ENCODE data around the gene WWOX.

The WWOX gene

GRCh38 chr16:78218279-78218678 is 118.8 kb downstream of the WWOX start:
- no peaks in the 10 kb centered on the region for H3K9me3 ChIP-seq (ENCODE audit: control insufficient read depth, low read depth, low read length)
- no peak overlapping the region for H3K4me3 ChIP-seq (ENCODE audit: low read length)
- H3K9ac ChIP-seq (ENCODE audit: low read length): no peak overlapping the region
- no peaks in the 10 kb centered on the region for H3K4me1 ChIP-seq (ENCODE audit: control insufficient read depth, low read depth, low read length)
- H3K27ac ChIP-seq (ENCODE audit: low read length): no peak overlapping the region
- no peaks in the 10 kb centered on the region for H3K36me3 ChIP-seq (ENCODE audit: control insufficient read depth, low read depth, low read length)
- no peaks in the 10 kb centered on the region for H3K27me3 ChIP-seq (ENCODE audit: control insufficient read depth, insufficient read depth, low read length)

- Histone ChIP-seq H3K27ac (ENCODE audit: low read length) (no peak overlapping the region), H3K27me3 (ENCODE audit: control insufficient read depth, insufficient read depth, low read length) (no peaks in the 10 kb centered on the region), H3K4me1 (ENCODE audit: control insufficient read depth, low read depth, low read length) (no peaks in the 10 kb centered on the region), H3K36me3 (ENCODE audit: control insufficient read depth, low read depth, low read length) (no peaks in the 10 kb centered on the region), H3K9ac (ENCODE audit: low read length) (no peak overlapping the region), H3K4me3 (ENCODE audit: low read length) (no peak overlapping the region), H3K9me3 (ENCODE audit: control insufficient read depth, low read depth, low read length) (no peaks in the 10 kb centered on the region)
These were observed 119.6 kb downstream of the WWOX start for GRCh38 chr16:78218856-78219651.

GRCh38 chr16:78220571-78220970 is 121.1 kb downstream of the WWOX start:
- Histone ChIP-seq H3K9ac (ENCODE audit: low read length) (no peak overlapping the region), H3K36me3 (ENCODE audit: control insufficient read depth, low read depth, low read length) (no peaks in the 10 kb centered on the region), H3K27me3 (ENCODE audit: control insufficient read depth, insufficient read depth, low read length) (no peaks in the 10 kb centered on the region), H3K4me3 (ENCODE audit: low read length) (no peak overlapping the region), H3K9me3 (ENCODE audit: control insufficient read depth, low read depth, low read length) (no peaks in the 10 kb centered on the region), H3K27ac (ENCODE audit: low read length) (no peak overlapping the region), H3K4me1 (ENCODE audit: control insufficient read depth, low read depth, low read length) (no peaks in the 10 kb centered on the region)

- no peak overlapping the region for H3K27ac ChIP-seq (ENCODE audit: low read length)
- H3K36me3 ChIP-seq (ENCODE audit: control insufficient read depth, low read depth, low read length): no peaks in the 10 kb centered on the region
- no peaks in the 10 kb centered on the region for H3K9me3 ChIP-seq (ENCODE audit: control insufficient read depth, low read depth, low read length)
- H3K4me3 ChIP-seq (ENCODE audit: low read length): no peak overlapping the region
- no peak overlapping the region for H3K9ac ChIP-seq (ENCODE audit: low read length)
- no peaks in the 10 kb centered on the region for H3K27me3 ChIP-seq (ENCODE audit: control insufficient read depth, insufficient read depth, low read length)
- H3K4me1 ChIP-seq (ENCODE audit: control insufficient read depth, low read depth, low read length): no peaks in the 10 kb centered on the region
These were observed 122.4 kb downstream of the WWOX start for GRCh38 chr16:78221892-78222291.

GRCh38 chr16:78224342-78224741 is 124.9 kb downstream of the WWOX start:
- no peaks in the 10 kb centered on the region for H3K9me3 ChIP-seq (ENCODE audit: control insufficient read depth, low read depth, low read length)

GRCh38 chr16:78225919-78226318 is 126.5 kb downstream of the WWOX start:
- Histone ChIP-seq H3K9me3 (ENCODE audit: control insufficient read depth, low read depth, low read length) (no peaks in the 10 kb centered on the region), H3K27ac (ENCODE audit: low read length) (no peak overlapping the region), H3K4me1 (ENCODE audit: control insufficient read depth, low read depth, low read length) (no peaks in the 10 kb centered on the region), H3K4me3 (ENCODE audit: low read length) (no peak overlapping the region), H3K9ac (ENCODE audit: low read length) (no peak overlapping the region), H3K36me3 (ENCODE audit: control insufficient read depth, low read depth, low read length) (no peaks in the 10 kb centered on the region), H3K27me3 (ENCODE audit: control insufficient read depth, insufficient read depth, low read length) (no peaks in the 10 kb centered on the region)

More at GRCh38 chr16:78224342-78224741, 124.9 kb downstream of the WWOX start:
- Histone ChIP-seq H3K27me3 (ENCODE audit: control insufficient read depth, insufficient read depth, low read length) (no peaks in the 10 kb centered on the region), H3K27ac (ENCODE audit: low read length) (no peak overlapping the region), H3K9ac (ENCODE audit: low read length) (no peak overlapping the region), H3K36me3 (ENCODE audit: control insufficient read depth, low read depth, low read length) (no peaks in the 10 kb centered on the region), H3K4me1 (ENCODE audit: control insufficient read depth, low read depth, low read length) (no peaks in the 10 kb centered on the region), H3K4me3 (ENCODE audit: low read length) (no peak overlapping the region)

- no peaks in the 10 kb centered on the region for H3K27me3 ChIP-seq (ENCODE audit: control insufficient read depth, insufficient read depth, low read length)
- H3K9me3 ChIP-seq (ENCODE audit: control insufficient read depth, low read depth, low read length): no peaks in the 10 kb centered on the region
- H3K9ac ChIP-seq (ENCODE audit: low read length): no peak overlapping the region
- no peak overlapping the region for H3K27ac ChIP-seq (ENCODE audit: low read length)
- H3K36me3 ChIP-seq (ENCODE audit: control insufficient read depth, low read depth, low read length): no peaks in the 10 kb centered on the region
- H3K4me1 ChIP-seq (ENCODE audit: control insufficient read depth, low read depth, low read length): no peaks in the 10 kb centered on the region
- no peak overlapping the region for H3K4me3 ChIP-seq (ENCODE audit: low read length)
These were observed 128.4 kb downstream of the WWOX start for GRCh38 chr16:78227855-78228254.

- no peak overlapping the region for H3K27ac ChIP-seq (ENCODE audit: low read length)
- no peaks in the 10 kb centered on the region for H3K36me3 ChIP-seq (ENCODE audit: control insufficient read depth, low read depth, low read length)
- no peak overlapping the region for H3K9ac ChIP-seq (ENCODE audit: low read length)
- no peaks in the 10 kb centered on the region for H3K9me3 ChIP-seq (ENCODE audit: control insufficient read depth, low read depth, low read length)
- no peaks in the 10 kb centered on the region for H3K4me1 ChIP-seq (ENCODE audit: control insufficient read depth, low read depth, low read length)
- H3K27me3 ChIP-seq (ENCODE audit: control insufficient read depth, insufficient read depth, low read length): no peaks in the 10 kb centered on the region
- H3K4me3 ChIP-seq (ENCODE audit: low read length): no peak overlapping the region
These were observed 129.2 kb downstream of the WWOX start for GRCh38 chr16:78228704-78229103.

GRCh38 chr16:78230832-78231231 is 131.4 kb downstream of the WWOX start:
- H3K36me3 ChIP-seq (ENCODE audit: control insufficient read depth, low read depth, low read length): no peaks in the 10 kb centered on the region
- no peaks in the 10 kb centered on the region for H3K4me1 ChIP-seq (ENCODE audit: control insufficient read depth, low read depth, low read length)
- H3K27me3 ChIP-seq (ENCODE audit: control insufficient read depth, insufficient read depth, low read length): no peaks in the 10 kb centered on the region
- no peak overlapping the region for H3K27ac ChIP-seq (ENCODE audit: low read length)
- H3K9ac ChIP-seq (ENCODE audit: low read length): no peak overlapping the region
- H3K9me3 ChIP-seq (ENCODE audit: control insufficient read depth, low read depth, low read length): no peaks in the 10 kb centered on the region
- H3K4me3 ChIP-seq (ENCODE audit: low read length): no peak overlapping the region

GRCh38 chr16:78235168-78235800 is 135.8 kb downstream of the WWOX start:
- Histone ChIP-seq H3K9ac (ENCODE audit: low read length) (no peak overlapping the region), H3K36me3 (ENCODE audit: control insufficient read depth, low read depth, low read length) (no peaks in the 10 kb centered on the region), H3K4me3 (ENCODE audit: low read length) (no peak overlapping the region), H3K27me3 (ENCODE audit: control insufficient read depth, insufficient read depth, low read length) (no peaks in the 10 kb centered on the region), H3K9me3 (ENCODE audit: control insufficient read depth, low read depth, low read length) (no peaks in the 10 kb centered on the region), H3K27ac (ENCODE audit: low read length) (no peak overlapping the region), H3K4me1 (ENCODE audit: control insufficient read depth, low read depth, low read length) (no peaks in the 10 kb centered on the region)

- Histone ChIP-seq H3K4me1 (ENCODE audit: control insufficient read depth, low read depth, low read length) (no peaks in the 10 kb centered on the region), H3K4me3 (ENCODE audit: low read length) (no peak overlapping the region), H3K9ac (ENCODE audit: low read length) (no peak overlapping the region), H3K27ac (ENCODE audit: low read length) (no peak overlapping the region), H3K9me3 (ENCODE audit: control insufficient read depth, low read depth, low read length) (no peaks in the 10 kb centered on the region), H3K36me3 (ENCODE audit: control insufficient read depth, low read depth, low read length) (no peaks in the 10 kb centered on the region), H3K27me3 (ENCODE audit: control insufficient read depth, insufficient read depth, low read length) (no peaks in the 10 kb centered on the region)
These were observed 136.4 kb downstream of the WWOX start for GRCh38 chr16:78235876-78236275.

GRCh38 chr16:78237841-78238240 is 138.4 kb downstream of the WWOX start:
- Histone ChIP-seq H3K27me3 (ENCODE audit: control insufficient read depth, insufficient read depth, low read length) (no peaks in the 10 kb centered on the region), H3K4me1 (ENCODE audit: control insufficient read depth, low read depth, low read length) (no peaks in the 10 kb centered on the region), H3K4me3 (ENCODE audit: low read length) (no peak overlapping the region), H3K9me3 (ENCODE audit: control insufficient read depth, low read depth, low read length) (no peaks in the 10 kb centered on the region), H3K9ac (ENCODE audit: low read length) (no peak overlapping the region), H3K36me3 (ENCODE audit: control insufficient read depth, low read depth, low read length) (no peaks in the 10 kb centered on the region), H3K27ac (ENCODE audit: low read length) (no peak overlapping the region)

Data from iPS-18a (cell line).